Measurements from ENCODE around the gene VEZF1. TPM values are rescaled to one million over a fixed set of nuclear protein-coding genes. Genes with fewer than 3 reads are reported as not detected.

The VEZF1 gene
- total and polyA plus RNA-seq, 2 experiments from 2014 or later = 36.0 to 67.7 TPM

GRCh38 chr17:58019039-58019438 lies 31.0 kb upstream of the VEZF1 start:
- Histone ChIP-seq H3K27ac (ENCODE audit: low read depth) (no peak overlapping the region), H3K4me2 (no peak overlapping the region), H3F3A (replicated peaks; ENCODE audit: low read depth) (no peaks in the 10 kb centered on the region), H2AFZ (peak overlapping the region; percentile 59; the same call in 1 of the 2 replicates), H3K9me2 (ENCODE audit: insufficient read depth) (no peaks in the 10 kb centered on the region), H3K27me3 (ENCODE audit: insufficient read depth) (no peaks in the 10 kb centered on the region), H4K20me1 (replicated peaks; ENCODE audit: insufficient read depth) (no peaks in the 10 kb centered on the region), H3K4me1 (ENCODE audit: insufficient read depth) (peaks cover 5% of the 10 kb centered on the region), H3K4me3 (no peak overlapping the region), H3K36me3 (ENCODE audit: insufficient read depth) (no peaks in the 10 kb centered on the region), H3K79me2 (replicated peaks; ENCODE audit: insufficient read depth) (no peaks in the 10 kb centered on the region)
- H3K27ac Mint-ChIP-seq = no peak overlapping the region
- no peaks in the 10 kb centered on the region; the same call in 2 of the 3 replicates for H3K9me3 Mint-ChIP-seq
- H3K27me3 Mint-ChIP-seq (ENCODE audit: insufficient read depth, low read depth, poor library complexity) = peaks cover 1% of the 10 kb centered on the region
- H3K4me1 Mint-ChIP-seq = peaks cover 11% of the 10 kb centered on the region
- no peak overlapping the region for H3K4me3 Mint-ChIP-seq
- TF ChIP-seq POLR2AphosphoS5 (IDR thresholded peaks at IDR 0.05; ENCODE audit: low read depth) (no peak), JUNB (IDR thresholded peaks at IDR 0.05; ENCODE audit: unreplicated experiment) (no peak), NANOG (IDR thresholded peaks at IDR 0.05; ENCODE audit: borderline replicate concordance) (no peak), ETS1 (IDR thresholded peaks at IDR 0.05) (no peak), ZNF331 (CRISPR knock-in tag; IDR thresholded peaks at IDR 0.05; ENCODE audit: low read depth) (no peak), EZH2 (IDR thresholded peaks at IDR 0.05; ENCODE audit: low read depth, unreplicated experiment) (no peak), ZNF462 (CRISPR knock-in tag; IDR thresholded peaks at IDR 0.05) (no peak), ZNF114 (CRISPR knock-in tag; IDR thresholded peaks at IDR 0.05) (no peak), CREB1 (CRISPR knock-in tag; IDR thresholded peaks at IDR 0.05; ENCODE audit: low read depth) (no peak), EZH2phosphoT487 (IDR thresholded peaks at IDR 0.05; ENCODE audit: unreplicated experiment) (no peak), STAT1 (IDR thresholded peaks at IDR 0.05; ENCODE audit: unreplicated experiment) (no peak)
- DNase-seq (ENCODE audit: low spot score) = no peak
- no peak for ATAC-seq
- no peaks in the 10 kb centered on the region for H3K36me3 Mint-ChIP-seq (ENCODE audit: low read depth)

All from GM23338 (cell line).